ENCODE measurements around the gene MARK3. TPM values are rescaled to one million over a fixed set of nuclear protein-coding genes. Genes with fewer than 3 reads are reported as not detected.
A peak's percentile ranks its signal among the peaks of the same experiment; 100 is the strongest.

MARK3 gene
- total and polyA plus RNA-seq, 2 of the 13 experiments (the other 11 are each of a cell fraction or from before 2014, with no cell fraction given), result 47.7 to 56.6 TPM

DNA sequence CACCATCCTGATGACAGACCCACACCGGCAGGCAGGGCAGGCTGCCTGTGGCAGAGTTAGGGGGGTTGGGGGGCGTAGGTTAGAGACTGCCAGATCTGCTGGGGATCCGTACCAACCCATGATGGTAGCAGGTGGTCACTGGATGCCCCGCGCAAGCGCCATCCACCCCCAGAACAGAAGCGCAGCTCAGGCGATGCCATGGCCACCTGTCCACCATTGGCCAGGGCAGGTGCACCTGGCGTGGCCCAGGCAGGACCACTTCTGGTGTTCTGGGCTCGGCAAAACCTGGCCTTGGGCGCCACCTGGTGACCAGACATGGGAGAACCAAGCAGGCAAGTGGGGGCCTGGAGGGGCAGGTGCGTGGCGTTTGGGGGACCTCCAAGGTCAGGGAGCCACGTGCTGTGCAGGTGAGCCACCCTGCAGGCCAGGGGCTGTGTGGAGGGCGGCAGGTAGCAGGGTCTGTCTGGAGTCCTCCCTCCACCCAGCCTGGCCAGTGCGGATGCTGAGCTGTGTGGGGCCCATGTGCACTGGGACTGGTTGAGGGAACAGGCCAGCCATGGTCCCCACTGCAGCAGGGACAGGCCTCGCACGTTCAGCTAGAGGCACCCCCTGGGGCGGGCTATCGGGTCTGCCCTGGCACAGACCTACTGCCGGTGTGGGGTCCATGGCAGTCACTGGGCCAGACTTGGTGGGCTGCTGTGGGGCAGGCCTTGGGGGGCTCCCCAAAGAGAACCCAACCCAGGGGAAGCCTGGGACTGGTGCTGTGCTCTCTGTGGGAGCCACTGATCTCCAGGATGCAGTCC lies 161.6 kb downstream of the MARK3 start (continued):
- TF ChIP-seq TRAFD1 (CRISPR knock-in tag; IDR thresholded peaks at IDR 0.05; ENCODE audit: borderline replicate concordance) (no peak), LCORL (IDR thresholded peaks at IDR 0.05) (no peak), LCORL (CRISPR knock-in tag; IDR thresholded peaks at IDR 0.05) (0 out of 2 replicates have a peak, but pooled peaks have one; percentile 28), ISX (CRISPR knock-in tag; conservative IDR thresholded peaks at IDR 0.05) (no peak), TFDP2 (CRISPR knock-in tag; IDR thresholded peaks at IDR 0.05) (no peak), ZIK1 (CRISPR knock-in tag; IDR thresholded peaks at IDR 0.05; ENCODE audit: borderline replicate concordance, low read depth) (no peak)

GRCh38 chr14:103547455-103547940 lies 162.3 kb downstream of the MARK3 start:
- BruUV-seq (replicated peaks), result no TSS peak
- no peak for FAIRE-seq
- TF ChIP-seq ZNF850 (CRISPR knock-in tag; conservative IDR thresholded peaks at IDR 0.05) (no peak), ZNF576 (CRISPR knock-in tag; IDR thresholded peaks at IDR 0.05) (no peak), ARHGAP35 (CRISPR knock-in tag; IDR thresholded peaks at IDR 0.05; ENCODE audit: borderline replicate concordance) (no peak), NONO (IDR thresholded peaks at IDR 0.05) (no peak), NONO (CRISPR knock-in tag; conservative IDR thresholded peaks at IDR 0.05) (no peak), SP1 (IDR thresholded peaks at IDR 0.05) (no peak), SP1 (CRISPR knock-in tag; IDR thresholded peaks at IDR 0.05) (no peak), EP300 (IDR thresholded peaks at IDR 0.05; ENCODE audit: low read depth in 2 of 2, low read length in 2 of 2) (no peak), EP300 (CRISPR knock-in tag; IDR thresholded peaks at IDR 0.05; ENCODE audit: borderline replicate concordance) (no peak), HES4 (CRISPR knock-in tag; IDR thresholded peaks at IDR 0.05; ENCODE audit: borderline replicate concordance) (no peak)
- TF ChIP-seq, protein P1, sequence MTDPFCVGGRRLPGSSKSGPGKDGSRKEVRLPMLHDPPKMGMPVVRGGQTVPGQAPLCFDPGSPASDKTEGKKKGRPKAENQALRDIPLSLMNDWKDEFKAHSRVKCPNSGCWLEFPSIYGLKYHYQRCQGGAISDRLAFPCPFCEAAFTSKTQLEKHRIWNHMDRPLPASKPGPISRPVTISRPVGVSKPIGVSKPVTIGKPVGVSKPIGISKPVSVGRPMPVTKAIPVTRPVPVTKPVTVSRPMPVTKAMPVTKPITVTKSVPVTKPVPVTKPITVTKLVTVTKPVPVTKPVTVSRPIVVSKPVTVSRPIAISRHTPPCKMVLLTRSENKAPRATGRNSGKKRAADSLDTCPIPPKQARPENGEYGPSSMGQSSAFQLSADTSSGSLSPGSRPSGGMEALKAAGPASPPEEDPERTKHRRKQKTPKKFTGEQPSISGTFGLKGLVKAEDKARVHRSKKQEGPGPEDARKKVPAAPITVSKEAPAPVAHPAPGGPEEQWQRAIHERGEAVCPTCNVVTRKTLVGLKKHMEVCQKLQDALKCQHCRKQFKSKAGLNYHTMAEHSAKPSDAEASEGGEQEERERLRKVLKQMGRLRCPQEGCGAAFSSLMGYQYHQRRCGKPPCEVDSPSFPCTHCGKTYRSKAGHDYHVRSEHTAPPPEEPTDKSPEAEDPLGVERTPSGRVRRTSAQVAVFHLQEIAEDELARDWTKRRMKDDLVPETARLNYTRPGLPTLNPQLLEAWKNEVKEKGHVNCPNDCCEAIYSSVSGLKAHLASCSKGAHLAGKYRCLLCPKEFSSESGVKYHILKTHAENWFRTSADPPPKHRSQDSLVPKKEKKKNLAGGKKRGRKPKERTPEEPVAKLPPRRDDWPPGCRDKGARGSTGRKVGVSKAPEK (CRISPR knock-in tag; IDR thresholded peaks at IDR 0.05; ENCODE audit: borderline replicate concordance), result no peak

More at GRCh38 chr14:103547455-103547940, 162.3 kb downstream of the MARK3 start:
- WGBS (ENCODE audit: low lambda C conversion rate), result 79% methylated on average over 9 of the region's 11 CpGs
- POLR2A ChIA-PET, result interaction anchor here (0.6 kb wide), 1 partner anchor 12 kb away, joined by 4 read pairs; no protein-coding TSS in a partner anchor
- intact Hi-C loops (cut with micrococcal nuclease; ENCODE audit: unreplicated experiment), result no loop called here
- no peaks in the 10 kb centered on the region for H3K79me2 ChIP-seq (ENCODE audit: insufficient read depth, low read length)
- in situ Hi-C loops (cut with HindIII; ENCODE audit: extremely low pct_ligation_motif_present, low pct_unique_long_range_greater_than_20kb), result loop anchor here (5.0 kb wide), 1 partner anchor 45 kb away; no protein-coding TSS in a partner anchor
- ATAC-seq (no peak), DNase-seq (ENCODE audit: low spot score) (no peak)
- H3K4me1 ChIP-seq (ENCODE audit: insufficient read depth, low read length), result peaks cover 37% of the 10 kb centered on the region
- H3K27me3 ChIP-seq (ENCODE audit: control insufficient read depth in 1 of 2, insufficient read depth in 2 of 2, low read length in 2 of 2), result 0 out of 5 replicates have a peak, but pooled peaks cover 0 to under 1% of the 10 kb centered on the region in 2 experiments
- no peak overlapping the region for H3K27ac ChIP-seq (ENCODE audit: extremely low read length, insufficient read depth, low read length)
- no peak overlapping the region for H3K4me2 ChIP-seq (ENCODE audit: low read depth, low read length)
- CTCF ChIA-PET (ENCODE audit: low intra/inter-chr PET ratio, low total read pairs), result interaction anchor here (0.7 to 2.8 kb wide), 3 partner anchors 29 to 48 kb away, joined by 3 to 38 read pairs (median 31); no protein-coding TSS in a partner anchor
- H3K4me3 ChIP-seq (replicated peaks in 1 of 3; ENCODE audit: insufficient read depth in 1 of 3, low read depth in 2 of 3, low read length in 3 of 3), result no peak overlapping the region
- no peaks in the 10 kb centered on the region for H4K20me1 ChIP-seq (ENCODE audit: insufficient read depth, low read length)
- no peak overlapping the region for H3K9ac ChIP-seq (ENCODE audit: insufficient read depth, low read depth, low read length)
- H3K36me3 ChIP-seq (replicated peaks in 1 of 2; ENCODE audit: control insufficient read depth in 1 of 2, insufficient read depth in 2 of 2, low read length in 2 of 2), result no peaks in the 10 kb centered on the region
- no peaks in the 10 kb centered on the region for H3K9me3 ChIP-seq (ENCODE audit: low read length)
- H2AFZ ChIP-seq (ENCODE audit: low read length), result no peak overlapping the region
